Cerebellar nuclear complex (tissue), 1 donor: Measurements from ENCODE around the gene TYRO3.
"Not testable (repeated sequence)": the region's sequence is repeated elsewhere in the genome, so short reads cannot be mapped to it uniquely, and the experiment has no call there.

Experiments
- DNase-seq, 2 experiments: peaks; one replicate each; lab custom pipeline; 2025; lab: John Stamatoyannopoulos, UW

The TYRO3 gene

GRCh38 chr15:41554343-41554742 is 4.7 kb upstream of the TYRO3 start:
- DNase-seq: no peak

GRCh38 chr15:41554915-41555314 is 4.1 kb upstream of the TYRO3 start:
- DNase-seq: no peak

- no peak for DNase-seq
Measured at GRCh38 chr15:41556677-41557076, 2.3 kb upstream of the TYRO3 start.

GRCh38 chr15:41557673-41558399 is 1.2 kb upstream of the TYRO3 start:
- peak in 1 of 2 experiments; percentile 44 for DNase-seq

- DNase-seq: no peak
Measured at GRCh38 chr15:41559239-41559782, 299 bp downstream of the TYRO3 start.

DNA sequence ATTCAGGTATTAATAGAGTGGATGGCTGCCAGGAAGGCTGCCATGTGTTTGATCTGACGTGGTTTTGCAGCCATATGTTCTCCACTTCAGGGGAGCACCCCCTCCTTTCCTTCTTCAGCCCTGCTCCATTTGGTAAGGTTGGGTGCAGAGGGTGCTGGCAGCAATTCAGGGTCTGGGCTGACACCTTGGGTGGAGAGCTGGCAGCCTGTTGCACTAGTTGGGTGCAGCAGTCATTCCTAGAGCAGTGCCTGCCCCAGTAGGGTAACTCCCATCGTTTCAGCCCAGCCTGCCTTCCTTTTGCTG is 1.5 kb downstream of the TYRO3 start:
- peak in 1 of 2 experiments; percentile 22 for DNase-seq

DNA sequence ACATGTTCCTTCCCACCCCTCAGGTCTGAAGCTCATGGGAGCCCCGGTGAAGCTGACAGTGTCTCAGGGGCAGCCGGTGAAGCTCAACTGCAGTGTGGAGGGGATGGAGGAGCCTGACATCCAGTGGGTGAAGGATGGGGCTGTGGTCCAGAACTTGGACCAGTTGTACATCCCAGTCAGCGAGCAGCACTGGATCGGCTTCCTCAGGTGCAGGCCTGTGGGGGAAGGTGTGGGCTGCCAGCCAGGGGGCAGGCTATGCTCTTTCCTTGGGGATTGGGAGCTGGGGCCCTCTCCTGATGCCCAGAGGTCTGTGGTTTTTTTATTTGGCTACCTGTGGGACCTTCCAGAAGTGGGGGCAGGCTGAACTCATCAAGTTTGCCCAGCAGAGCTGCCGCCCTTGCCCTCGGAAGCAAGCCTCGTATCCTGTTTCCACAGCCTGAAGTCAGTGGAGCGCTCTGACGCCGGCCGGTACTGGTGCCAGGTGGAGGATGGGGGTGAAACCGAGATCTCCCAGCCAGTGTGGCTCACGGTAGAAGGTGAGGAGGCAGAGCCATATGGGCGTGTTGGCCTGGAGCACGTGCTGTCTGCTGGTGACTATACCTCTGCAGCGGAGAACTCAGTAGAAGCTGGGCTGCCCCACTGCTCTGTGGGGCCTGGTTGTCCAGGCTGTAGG is 2.2 kb downstream of the TYRO3 start:
- DNase-seq: peak; percentile 9 to 68

DNA sequence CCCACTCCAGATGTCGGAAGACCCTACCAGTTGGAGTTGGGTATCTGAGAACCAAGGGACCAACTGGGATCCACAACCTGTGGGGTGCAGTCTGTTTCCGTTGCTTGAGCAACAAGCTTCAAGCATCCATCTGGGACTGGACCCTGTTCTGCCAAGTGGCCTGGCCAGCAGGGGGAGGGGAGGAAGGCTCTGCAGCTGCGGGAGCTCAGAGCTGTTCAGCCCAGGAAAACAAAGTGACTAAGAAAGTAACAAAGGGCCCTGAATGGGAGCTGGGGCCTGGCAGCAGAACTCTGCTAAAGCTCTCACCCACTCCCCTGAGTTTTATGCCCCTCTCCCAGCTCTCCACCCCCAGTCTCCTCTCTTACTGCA is 2.7 kb downstream of the TYRO3 start:
- DNase-seq: peak in 1 of 2 experiments; percentile 68

DNA sequence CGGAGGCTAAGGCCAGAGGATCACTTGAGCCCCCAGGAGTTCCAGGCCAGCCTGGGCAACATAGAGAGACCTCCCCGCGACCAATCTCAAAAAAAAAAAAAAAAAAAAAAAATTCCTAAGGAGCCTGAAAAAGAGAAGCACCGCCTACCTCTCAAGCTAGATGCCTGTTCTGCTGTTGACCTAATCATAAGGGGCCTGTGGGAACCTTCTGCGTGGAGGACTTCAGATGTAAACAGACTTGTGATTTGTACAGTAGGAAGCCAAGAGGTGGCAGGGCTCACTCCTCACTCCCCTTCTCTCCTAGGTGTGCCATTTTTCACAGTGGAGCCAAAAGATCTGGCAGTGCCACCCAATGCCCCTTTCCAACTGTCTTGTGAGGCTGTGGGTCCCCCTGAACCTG is 3.2 kb downstream of the TYRO3 start:
- no peak for DNase-seq

DNA sequence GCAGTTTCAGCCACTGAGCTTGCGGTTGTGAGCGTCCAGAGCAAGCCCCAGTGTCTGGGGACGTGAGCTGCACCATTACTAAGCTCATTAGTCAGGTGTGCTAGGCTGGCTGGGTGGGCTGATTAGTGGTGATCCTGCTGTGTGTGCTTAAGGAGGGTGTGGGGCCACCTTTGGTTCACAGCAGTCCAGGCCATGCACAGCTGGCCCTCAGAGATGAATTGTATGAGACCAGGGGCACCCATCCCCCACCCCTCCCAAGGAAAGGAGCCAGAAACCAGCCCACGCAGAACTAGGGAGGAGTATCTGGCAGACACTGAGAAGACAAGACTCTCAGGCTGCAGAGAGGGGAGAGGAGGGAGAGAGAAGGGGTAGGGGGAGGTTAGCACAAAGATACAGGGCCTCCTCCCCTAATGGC is 3.8 kb downstream of the TYRO3 start:
- no peak for DNase-seq

- no peak for DNase-seq
Measured at GRCh38 chr15:41564286-41564959, 5.4 kb downstream of the TYRO3 start.

DNA sequence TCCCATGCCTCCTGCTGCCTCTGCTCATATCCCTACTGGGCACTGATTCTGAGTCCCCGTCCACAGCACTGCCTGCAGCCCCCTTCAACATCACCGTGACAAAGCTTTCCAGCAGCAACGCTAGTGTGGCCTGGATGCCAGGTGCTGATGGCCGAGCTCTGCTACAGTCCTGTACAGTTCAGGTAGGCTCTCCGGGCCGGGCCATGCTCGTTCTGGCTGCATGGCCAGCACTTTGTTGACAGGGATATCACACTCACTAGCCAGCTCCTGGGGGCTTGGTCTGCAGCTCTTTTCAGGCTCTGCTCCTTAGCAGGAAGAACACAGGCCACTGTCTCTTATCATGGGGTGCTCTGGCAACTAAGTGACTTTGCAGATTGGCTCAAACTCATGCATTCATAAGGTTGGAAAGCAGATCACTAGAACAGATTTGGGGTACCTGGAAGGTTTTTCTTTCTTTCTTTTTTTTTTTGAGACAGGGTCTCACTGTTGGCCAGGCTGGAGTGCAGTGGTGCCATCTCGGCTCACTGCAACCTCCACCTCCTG is 6.0 kb downstream of the TYRO3 start:
- no peak for DNase-seq

DNA sequence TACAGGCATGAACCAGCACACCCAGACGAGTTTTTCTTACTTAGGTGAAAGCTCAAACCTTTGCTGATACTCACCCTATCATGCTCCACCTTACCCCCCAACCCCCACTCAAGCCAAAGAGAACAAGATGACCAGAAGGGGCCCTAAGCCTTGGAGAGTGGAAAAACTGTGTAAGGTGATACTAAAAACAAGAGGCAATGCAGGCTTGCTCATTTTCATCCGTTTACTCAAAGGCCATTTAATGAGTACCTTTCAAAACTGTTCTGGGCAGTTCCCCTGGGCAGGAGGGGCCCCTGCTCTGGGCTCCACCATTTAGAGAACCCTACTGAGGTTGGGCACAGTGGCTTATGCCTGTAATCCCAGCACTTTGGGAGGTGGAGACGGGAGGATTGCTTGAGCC is 6.7 kb downstream of the TYRO3 start:
- no peak for DNase-seq

DNA sequence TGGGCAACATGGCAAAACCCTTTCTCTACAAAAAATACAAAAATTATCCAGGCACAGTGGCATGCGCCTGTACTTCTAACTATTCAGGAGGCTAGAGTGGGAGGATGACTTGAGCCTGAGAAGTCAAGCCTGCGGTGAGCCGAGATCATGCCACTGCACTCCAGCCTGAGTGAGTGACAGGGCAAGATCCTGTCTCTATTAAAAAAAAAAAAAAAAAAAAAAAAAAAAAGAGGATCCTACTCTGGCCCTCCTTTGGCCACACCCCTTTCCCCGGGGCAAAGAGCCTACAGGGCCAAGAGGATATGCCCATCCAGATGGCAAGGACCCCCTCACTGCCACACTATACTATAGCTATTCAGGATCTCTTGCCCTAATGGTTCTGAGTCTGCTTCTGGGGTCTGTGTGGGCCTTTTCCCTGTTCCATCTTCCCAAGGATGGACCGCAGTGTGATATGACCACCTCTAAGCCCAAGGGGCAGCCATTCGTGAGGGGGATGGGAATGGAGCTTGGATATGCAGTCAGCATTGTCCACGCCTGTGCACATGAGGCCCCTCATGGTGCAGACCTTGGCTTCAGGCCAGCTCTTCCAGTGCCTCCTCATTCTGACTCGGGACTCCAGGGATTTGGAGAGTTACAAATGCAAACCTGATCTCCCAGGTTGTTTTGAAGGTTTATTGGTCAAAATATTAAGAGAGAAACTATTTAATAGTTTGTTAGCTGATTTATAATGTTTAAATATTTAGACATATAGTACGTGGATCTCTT is 7.3 kb downstream of the TYRO3 start:
- no peak for DNase-seq

- DNase-seq: no peak
Measured at GRCh38 chr15:41567261-41567660, 8.2 kb downstream of the TYRO3 start.

DNA sequence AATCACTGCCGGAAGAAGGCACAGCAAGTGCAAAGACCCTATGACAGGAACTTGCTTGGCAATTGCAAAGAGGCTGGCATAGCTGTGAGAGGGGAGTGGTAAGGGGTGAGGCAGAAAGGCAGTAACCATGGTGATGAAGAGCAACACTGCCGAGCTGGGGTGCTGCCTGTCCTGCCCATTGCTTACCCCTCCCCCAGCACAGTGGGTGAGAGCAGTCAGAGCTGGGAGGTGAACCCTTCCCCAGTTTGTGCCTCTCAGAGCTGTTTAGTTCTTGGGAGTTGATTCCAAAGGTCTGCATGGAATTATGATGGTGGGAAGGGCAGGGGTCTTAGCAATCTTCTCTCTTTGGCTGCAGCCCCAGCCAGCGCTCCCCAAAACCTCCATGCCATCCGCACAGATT is 8.8 kb downstream of the TYRO3 start:
- DNase-seq: no peak

DNA sequence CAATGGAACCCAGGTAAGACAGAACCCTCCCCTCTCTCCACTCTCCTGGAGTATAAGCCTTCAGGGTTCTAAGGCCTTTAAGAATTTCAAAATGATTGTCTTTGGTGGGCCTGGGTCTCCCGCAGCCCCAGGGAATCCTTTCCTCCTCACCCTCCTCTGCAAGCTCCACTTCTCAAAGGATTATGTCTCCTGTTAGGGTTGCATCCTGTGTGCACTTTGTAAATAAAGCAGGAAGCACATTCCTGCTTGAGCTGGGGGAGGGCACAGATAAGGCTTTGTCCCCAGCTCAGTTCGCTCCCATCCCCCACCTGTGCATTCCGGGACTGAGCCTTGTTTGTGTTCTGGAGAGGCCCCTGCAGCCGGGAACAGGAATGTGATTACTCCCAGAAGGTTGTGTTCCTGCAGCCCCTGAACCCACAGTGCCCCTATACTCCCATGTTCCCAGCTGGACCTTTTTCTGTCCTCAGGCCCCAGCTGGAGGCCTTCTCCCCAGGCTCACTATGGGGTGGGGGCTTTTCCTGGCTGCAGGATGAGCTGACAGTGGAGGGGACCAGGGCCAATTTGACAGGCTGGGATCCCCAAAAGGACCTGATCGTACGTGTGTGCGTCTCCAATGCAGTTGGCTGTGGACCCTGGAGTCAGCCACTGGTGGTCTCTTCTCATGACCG is 9.5 kb downstream of the TYRO3 start:
- no peak for DNase-seq

GRCh38 chr15:41569232-41569631 is 10.2 kb downstream of the TYRO3 start:
- DNase-seq: not testable (repeated sequence)

- DNase-seq: no peak
Measured at GRCh38 chr15:41570764-41571163, 11.8 kb downstream of the TYRO3 start.

- DNase-seq: no peak
Measured at GRCh38 chr15:41571948-41572347, 12.9 kb downstream of the TYRO3 start.

DNA sequence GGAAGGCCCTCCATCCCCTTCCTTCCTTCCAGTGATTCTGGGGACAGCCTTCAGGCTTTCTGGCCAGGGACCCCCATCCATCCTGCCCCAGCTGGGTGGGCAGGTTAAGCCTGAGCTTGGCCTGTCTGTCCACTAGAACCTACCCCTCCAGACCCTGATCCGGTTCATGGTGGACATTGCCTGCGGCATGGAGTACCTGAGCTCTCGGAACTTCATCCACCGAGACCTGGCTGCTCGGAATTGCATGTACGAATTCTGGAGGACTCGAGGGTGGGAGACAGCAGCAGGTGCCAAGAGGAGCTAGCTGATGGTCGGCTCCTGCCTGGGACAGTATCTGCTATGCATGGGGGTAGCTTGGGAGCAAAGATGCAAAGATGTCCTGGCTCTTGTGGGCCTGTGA is 13.9 kb downstream of the TYRO3 start:
- no peak for DNase-seq
